RWPE2 (cell line): ENCODE measurements around the gene SHROOM2.

ENCODE experiments used
- ATAC-seq: fragments of 200-7000 bp; cut with Tn5 transposase; 3 replicates; pipeline ENCODE4 v1.9.1; 2021; ENCODE audit warnings: low read depth
- DNase-seq: peaks from one replicate; pipeline ENCODE4 v3.0.0-alpha.2; 2020; ENCODE audit warnings: low spot score
- H3K27ac ChIP-seq: fragments of 450-650 bp; 2 replicates; pipeline ENCODE4 v1.5.1; 2017; ENCODE audit warnings: mild to moderate bottlenecking; ENCODE audit not compliant: poor library complexity, severe bottlenecking
- H3K27me3 ChIP-seq: fragments of 250-450 bp; sonication (Bioruptor Pico); 2 replicates; pipeline ENCODE4 v1.5.1; 2021; ENCODE audit warnings: mild to moderate bottlenecking, moderate library complexity; ENCODE audit not compliant: insufficient read depth, poor library complexity, severe bottlenecking
- H3K36me3 ChIP-seq: fragments of 250-450 bp; sonication (Bioruptor Pico); 2 replicates; pipeline ENCODE4 v1.5.1; 2020; ENCODE audit warnings: low read depth, mild to moderate bottlenecking, moderate library complexity
- H3K4me1 ChIP-seq: fragments of 250-450 bp; sonication (Bioruptor Pico); 2 replicates; pipeline ENCODE4 v1.5.1; 2021; ENCODE audit warnings: mild to moderate bottlenecking, moderate library complexity; ENCODE audit not compliant: insufficient read depth, poor library complexity, severe bottlenecking
- H3K4me3 ChIP-seq: fragments of 250-450 bp; sonication (Bioruptor Pico); 2 replicates; pipeline ENCODE4 v1.5.1; 2021; ENCODE audit warnings: mild to moderate bottlenecking, moderate library complexity; ENCODE audit not compliant: severe bottlenecking
- H3K9me3 ChIP-seq: fragments of 250-450 bp; sonication (Bioruptor Pico); 2 replicates; pipeline ENCODE4 v1.5.1; 2021; ENCODE audit warnings: mild to moderate bottlenecking, moderate library complexity; ENCODE audit not compliant: severe bottlenecking
- CTCF ChIP-seq: fragments of 450-650 bp; IDR thresholded peaks from one replicate; pipeline ENCODE4 v1.5.1; 2017; ENCODE audit warnings: mild to moderate bottlenecking, moderate library complexity; ENCODE audit not compliant: poor library complexity, severe bottlenecking

Gene SHROOM2

DNA sequence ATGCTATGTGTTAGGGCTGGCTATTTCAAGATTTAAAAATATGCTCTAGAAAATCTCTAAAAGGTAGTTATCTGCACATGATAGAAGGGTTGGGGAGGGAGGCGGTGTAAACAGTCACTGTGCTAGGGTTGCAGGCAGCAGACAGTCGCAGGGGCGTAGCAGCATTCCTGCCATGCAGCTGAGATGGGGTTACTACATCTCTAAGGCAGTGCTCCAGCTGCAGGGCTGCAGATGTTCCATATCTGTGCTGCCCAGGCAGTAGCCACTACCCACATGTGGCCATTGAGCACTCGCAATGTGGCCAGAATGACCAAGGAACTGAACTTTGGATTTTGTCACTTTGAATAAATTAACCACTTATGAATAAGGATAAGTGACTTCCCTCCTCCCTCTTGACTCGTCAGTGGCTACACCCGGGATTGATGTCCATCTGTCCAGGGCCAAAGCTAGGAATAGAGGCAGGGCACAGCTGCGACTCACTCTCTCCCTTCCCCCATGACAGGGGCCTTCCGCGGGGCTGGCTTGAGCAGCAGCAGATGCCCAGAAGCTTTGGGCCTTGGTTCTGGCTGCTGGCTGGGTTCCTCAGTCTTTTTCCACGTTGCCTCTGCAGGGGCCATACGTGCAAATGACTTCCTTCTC, 101.5 kb downstream of the SHROOM2 start:
- no peaks in the 10 kb centered on the region for H3K4me1 ChIP-seq
- DNase-seq = no peak
- H3K36me3 ChIP-seq = no peaks in the 10 kb centered on the region
- no peaks in the 10 kb centered on the region for H3K27me3 ChIP-seq
- no peak for ATAC-seq
- no peaks in the 10 kb centered on the region for H3K9me3 ChIP-seq
- H3K4me3 ChIP-seq = no peak overlapping the region
- TF ChIP-seq CTCF = no peak
- H3K27ac ChIP-seq = no peak overlapping the region

DNA sequence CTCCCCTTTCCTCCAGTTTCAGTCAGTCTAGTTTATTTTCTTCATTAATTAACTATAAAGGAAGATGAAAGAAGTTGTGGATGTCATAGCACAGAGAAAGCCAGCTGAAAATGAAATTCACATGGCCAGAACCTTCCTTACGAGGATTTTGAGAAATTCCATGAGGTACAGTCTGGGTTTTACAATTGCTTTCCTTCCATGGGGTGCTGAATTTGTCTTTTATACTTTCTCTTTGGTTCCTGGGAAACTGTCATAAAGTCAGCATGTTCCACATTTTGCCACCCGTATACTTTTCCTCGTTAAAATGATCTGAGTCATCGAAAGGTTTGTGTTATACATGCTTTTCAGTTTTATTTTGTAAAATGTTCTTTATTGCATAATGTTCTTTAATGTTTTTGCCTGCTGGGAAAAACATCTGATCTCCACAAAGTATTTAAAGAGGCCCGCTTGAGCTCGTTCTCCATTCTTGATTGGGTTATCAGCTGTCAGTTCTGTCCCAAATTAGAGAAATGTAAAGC, 102.8 kb downstream of the SHROOM2 start:
- H3K9me3 ChIP-seq = no peaks in the 10 kb centered on the region
- TF ChIP-seq CTCF = no peak
- DNase-seq (no peak), ATAC-seq (no peak)
- no peak overlapping the region for H3K4me3 ChIP-seq
- no peak overlapping the region for H3K27ac ChIP-seq
- H3K36me3 ChIP-seq = no peaks in the 10 kb centered on the region
- no peaks in the 10 kb centered on the region for H3K4me1 ChIP-seq
- H3K27me3 ChIP-seq = no peaks in the 10 kb centered on the region

- H3K36me3 ChIP-seq = no peaks in the 10 kb centered on the region
- no peak overlapping the region for H3K27ac ChIP-seq
- ATAC-seq (no peak), DNase-seq (no peak)
- H3K27me3 ChIP-seq = no peaks in the 10 kb centered on the region
- H3K4me3 ChIP-seq = no peak overlapping the region
- H3K9me3 ChIP-seq = no peaks in the 10 kb centered on the region
- no peaks in the 10 kb centered on the region for H3K4me1 ChIP-seq
- TF ChIP-seq CTCF = no peak
Measured at GRCh38 chrX:9890681-9891091, 104.5 kb downstream of the SHROOM2 start.

GRCh38 chrX:9895225-9895912, 109.1 kb downstream of the SHROOM2 start:
- DNase-seq (no peak), ATAC-seq (no peak)
- H3K4me1 ChIP-seq = no peaks in the 10 kb centered on the region
- no peaks in the 10 kb centered on the region for H3K36me3 ChIP-seq
- TF ChIP-seq CTCF = no peak
- no peaks in the 10 kb centered on the region for H3K27me3 ChIP-seq
- H3K4me3 ChIP-seq = no peak overlapping the region
- H3K27ac ChIP-seq = no peak overlapping the region
- no peaks in the 10 kb centered on the region for H3K9me3 ChIP-seq

GRCh38 chrX:9897761-9898161, 111.5 kb downstream of the SHROOM2 start:
- H3K27me3 ChIP-seq = no peaks in the 10 kb centered on the region
- DNase-seq = no peak
- H3K9me3 ChIP-seq = no peaks in the 10 kb centered on the region
- H3K4me3 ChIP-seq = no peak overlapping the region
- ATAC-seq = no peak
- TF ChIP-seq CTCF = no peak
- peaks cover 2% of the 10 kb centered on the region for H3K4me1 ChIP-seq
- H3K27ac ChIP-seq = no peak overlapping the region
- no peaks in the 10 kb centered on the region for H3K36me3 ChIP-seq
